BJ (cell line): ENCODE data around the gene NAGA. TPM values are rescaled to one million over a fixed set of nuclear protein-coding genes. Genes with fewer than 3 reads are reported as not detected.
A peak's percentile ranks its signal among the peaks of the same experiment; 100 is the strongest.
"Not testable (repeated sequence)": the region's sequence is repeated elsewhere in the genome, so short reads cannot be mapped to it uniquely, and the experiment has no call there.

Experiments
- CTCF ChIA-PET: fragments of 350-600 bp; formaldehyde crosslinking; extraction: SDS; loops from one replicate; lab custom pipeline; 2021; ENCODE audit warnings: antibody characterized with exemption, inconsistent platforms; lab: Yijun Ruan, JAX
- POLR2A ChIA-PET: fragments of 300-600 bp; sonication (Branson Sonifier 250); formaldehyde crosslinking; extraction: SDS; loops from one replicate; lab custom pipeline; 2021; ENCODE audit warnings: antibody characterized with exemption; lab: Charles Lee
- DNase-seq: peaks from one replicate; pipeline ENCODE4 v3.0.0-alpha.2; 2011; ENCODE audit warnings: low read depth
- H3K27me3 ChIP-seq: 2 replicates; pipeline ENCODE4 v1.6.0; 2011; ENCODE audit warnings: low read length; ENCODE audit not compliant: control insufficient read depth, insufficient read depth
- H3K36me3 ChIP-seq: 2 replicates; pipeline ENCODE4 v1.5.1; 2011; ENCODE audit warnings: low read length; ENCODE audit not compliant: control insufficient read depth, insufficient read depth
- H3K4me3 ChIP-seq: 2 replicates; pipeline ENCODE4 v1.5.1; 2011; ENCODE audit warnings: low read depth, mild to moderate bottlenecking, control low read depth, low read length
- CTCF ChIP-seq: IDR thresholded peaks from 2 replicates; pipeline ENCODE4 v1.5.1; 2011; ENCODE audit warnings: low read depth, mild to moderate bottlenecking, control low read depth, inconsistent platforms, low read length, moderate library complexity; ENCODE audit not compliant: insufficient read depth
- polyA minus RNA-seq: library from RNA; depleted of rRNA, polyadenylated mRNA; stranded (reverse); fragments of >200 nt; gene quantifications from 2 replicates; pipeline ENCODE4 v1.2.3, GENCODE V29; 2011; rRNA and poly(A)+ RNA removed
- polyA plus RNA-seq: library from polyadenylated mRNA; depleted of rRNA; stranded (reverse); fragments of >200 nt; gene quantifications from 2 replicates; pipeline ENCODE4 v1.2.3, GENCODE V29; 2011; rRNA removed

NAGA gene
- polyA plus RNA-seq (41.4 and 68.4 TPM in 2 replicates), polyA minus RNA-seq (32.8 and 40.9 TPM in 2 replicates)

GRCh38 chr22:42070517-42071422 lies at the start of gene NAGA:
TSS of gene NAGA (minus strand) at chr22:42070812. CDS start at chr22:42070297, 515 bp downstream.
- H3K4me3 ChIP-seq = peak within 1 kb of the TSS; percentile 51
- no peaks in the 10 kb centered on the region for H3K27me3 ChIP-seq
- peaks cover 6% of the 10 kb centered on the region for H3K36me3 ChIP-seq
- CTCF ChIA-PET = interaction anchor here (0.7 to 1.3 kb wide), 4 partner anchors 9 to 104 kb away, joined by 3 to 4 read pairs (median 3); partner anchors contain the start of gene SMDT1
- peak; percentile 79 for DNase-seq
- TF ChIP-seq CTCF = no peak
- POLR2A ChIA-PET = no interaction called here

GRCh38 chr22:42116848-42117424 lies 46.3 kb upstream of the NAGA start:
- no peak for DNase-seq
- no peaks in the 10 kb centered on the region for H3K36me3 ChIP-seq
- POLR2A ChIA-PET = no interaction called here
- peaks cover 1% of the 10 kb centered on the region; the same call in 1 of the 2 replicates for H3K27me3 ChIP-seq
- CTCF ChIA-PET = interaction anchor here (0.8 to 1.1 kb wide), 2 partner anchors 160 to 357 kb away, joined by 3 read pairs; no protein-coding TSS in a partner anchor
- H3K4me3 ChIP-seq = no peak overlapping the region
- no peak for TF ChIP-seq CTCF

- POLR2A ChIA-PET, CTCF ChIA-PET, H3K4me3 ChIP-seq, H3K36me3 ChIP-seq, H3K27me3 ChIP-seq, DNase-seq: not testable (repeated sequence)
Measured at GRCh38 chr22:42115420-42115830, 44.8 kb upstream of the NAGA start.

GRCh38 chr22:42114721-42115120 lies 44.1 kb upstream of the NAGA start:
- H3K4me3 ChIP-seq = no peak overlapping the region
- H3K27me3 ChIP-seq = peaks cover 1% of the 10 kb centered on the region; the same call in 1 of the 2 replicates
- POLR2A ChIA-PET = no interaction called here
- no peaks in the 10 kb centered on the region for H3K36me3 ChIP-seq
- no peak for DNase-seq
- peak; percentile 42 for TF ChIP-seq CTCF
- CTCF ChIA-PET = no interaction called here

- not testable (repeated sequence) for H3K27me3 ChIP-seq, H3K4me3 ChIP-seq, H3K36me3 ChIP-seq, DNase-seq
- CTCF ChIA-PET = interaction anchor here (0.7 to 1.4 kb wide), 3 partner anchors 9 to 207 kb away, joined by 3 to 11 read pairs (median 3); no protein-coding TSS in a partner anchor
- POLR2A ChIA-PET = interaction anchor here (0.7 kb wide), 1 partner anchor 22 kb away, joined by 3 read pairs; no protein-coding TSS in a partner anchor
Measured at GRCh38 chr22:42112793-42113192, 42.2 kb upstream of the NAGA start.

GRCh38 chr22:42111798-42112197 lies 41.2 kb upstream of the NAGA start:
- TF ChIP-seq CTCF = no peak
- CTCF ChIA-PET = no interaction called here

More at GRCh38 chr22:42111798-42112197, 41.2 kb upstream of the NAGA start:
- H3K27me3 ChIP-seq = peaks cover 1% of the 10 kb centered on the region; the same call in 1 of the 2 replicates
- POLR2A ChIA-PET = no interaction called here
- no peaks in the 10 kb centered on the region for H3K36me3 ChIP-seq
- H3K4me3 ChIP-seq = no peak overlapping the region
- DNase-seq = no peak
